CD14-positive monocyte (primary cell): ENCODE data around the gene KCNG1. TPM values are rescaled to one million over a fixed set of nuclear protein-coding genes. Genes with fewer than 3 reads are reported as not detected.

ENCODE experiments used
- DNase-seq, 3 donors: peaks; one replicate each; pipeline ENCODE4 v3.0.0-alpha.2; 2011 to 2022
- H2AFZ ChIP-seq: 2 replicates; pipeline ENCODE4 v1.6.0; 2012; ENCODE audit warnings: mild to moderate bottlenecking, low read depth, low read length, inconsistent platforms; ENCODE audit not compliant: insufficient read depth, poor library complexity, severe bottlenecking
- H3K27ac ChIP-seq, 2 donors: 1 replicate in 1 of 2; 2 replicates in 1 of 2; pipeline ENCODE4 v1.5.1; 2012 to 2013; ENCODE audit warnings: low read length in 2 of 2, control low read depth in 1 of 2, inconsistent platforms in 1 of 2, low read depth in 1 of 2, mild to moderate bottlenecking in 1 of 2
- H3K27me3 ChIP-seq, 2 donors: one replicate each; pipeline versions ENCODE4 v1.6.0 to v1.6.1; 2011 to 2013; ENCODE audit warnings: low read length in 2 of 2; ENCODE audit not compliant: control insufficient read depth in 2 of 2, insufficient read depth in 2 of 2
- H3K36me3 ChIP-seq, 2 donors: replicated peaks in 1 of 2; 1 replicate in 1 of 2; 2 replicates in 1 of 2; pipeline versions ENCODE4 v1.5.1 to v1.6.1; 2012 to 2013; ENCODE audit warnings: low read length in 2 of 2, control low read depth in 1 of 2, inconsistent platforms in 1 of 2, mild to moderate bottlenecking in 1 of 2; ENCODE audit not compliant: insufficient read depth in 2 of 2, control insufficient read depth in 1 of 2
- H3K4me1 ChIP-seq, 2 donors: 1 replicate in 1 of 2; 2 replicates in 1 of 2; pipeline versions ENCODE4 v1.5.1 to v1.6.1; 2012 to 2013; ENCODE audit warnings: low read length in 2 of 2, control low read depth in 1 of 2, inconsistent platforms in 1 of 2, mild to moderate bottlenecking in 1 of 2, moderate library complexity in 1 of 2; ENCODE audit not compliant: insufficient read depth in 2 of 2, control insufficient read depth in 1 of 2
- H3K4me2 ChIP-seq: replicated peaks from 2 replicates; pipeline ENCODE3; 2012; ENCODE audit warnings: low read length, moderate library complexity, mild to moderate bottlenecking; ENCODE audit not compliant: poor library complexity, severe bottlenecking; ENCODE audit errors: extremely low read depth
- H3K4me3 ChIP-seq, 3 experiments: fragments of 200-600 bp in 1 of 3; sonication (generic) in 1 of 3; replicated peaks in 1 of 3; 1 replicate in 2 of 3; 2 replicates in 1 of 3; pipeline ENCODE4 v1.5.1; 2011 to 2013; ENCODE audit warnings: low read length in 3 of 3, mild to moderate bottlenecking in 3 of 3, control low read depth in 2 of 3, low read depth in 2 of 3, inconsistent platforms in 1 of 3, moderate library complexity in 1 of 3
- H3K79me2 ChIP-seq: 2 replicates; pipeline ENCODE4 v1.6.0; 2012; ENCODE audit warnings: mild to moderate bottlenecking, control low read depth, inconsistent platforms, low read length, moderate library complexity; ENCODE audit not compliant: insufficient read depth
- H3K9ac ChIP-seq: 2 replicates; pipeline ENCODE4 v1.6.0; 2017; ENCODE audit warnings: low read length, mild to moderate bottlenecking; ENCODE audit not compliant: insufficient read depth, poor library complexity, severe bottlenecking
- H3K9me3 ChIP-seq, 2 donors: replicated peaks in 1 of 2; 1 replicate in 1 of 2; 2 replicates in 1 of 2; pipeline versions ENCODE4 v1.5.1 to v1.6.1; 2012 to 2013; ENCODE audit warnings: low read length in 2 of 2, control low read depth in 1 of 2; ENCODE audit not compliant: control insufficient read depth in 1 of 2, insufficient read depth in 1 of 2
- H4K20me1 ChIP-seq: 2 replicates; pipeline ENCODE4 v1.6.0; 2012; ENCODE audit warnings: mild to moderate bottlenecking, low read length, control low read depth, moderate library complexity; ENCODE audit not compliant: insufficient read depth
- H3K27ac Mint-ChIP-seq, 7 donors: one replicate each; pipeline ENCODE4 v1.8.0; 2020; ENCODE audit warnings: mild to moderate bottlenecking in 7 of 7, mixed read lengths in 7 of 7, moderate library complexity in 6 of 7, inconsistent platforms in 2 of 7
- H3K27me3 Mint-ChIP-seq, 3 donors: one replicate each; pipeline ENCODE4 v1.8.0; 2021 to 2022; ENCODE audit warnings: low read depth in 3 of 3, mild to moderate bottlenecking in 3 of 3, mixed read lengths in 3 of 3, moderate library complexity in 3 of 3, inconsistent platforms in 1 of 3
- H3K36me3 Mint-ChIP-seq, 2 donors: one replicate each; pipeline ENCODE4 v1.8.0; 2020; ENCODE audit warnings: mixed read lengths in 2 of 2, inconsistent platforms in 1 of 2, mild to moderate bottlenecking in 1 of 2
- H3K4me1 Mint-ChIP-seq: one replicate; pipeline ENCODE4 v1.8.0; 2020; ENCODE audit warnings: mild to moderate bottlenecking, mixed read lengths
- H3K4me3 Mint-ChIP-seq, 2 donors: one replicate each; pipeline ENCODE4 v1.8.0; 2020; ENCODE audit warnings: mild to moderate bottlenecking in 2 of 2, mixed read lengths in 2 of 2, moderate library complexity in 1 of 2
- H3K9me3 Mint-ChIP-seq, 7 donors: one replicate each; pipeline ENCODE4 v1.8.0; 2020 to 2022; ENCODE audit warnings: mixed read lengths in 7 of 7, mild to moderate bottlenecking in 6 of 7, moderate library complexity in 6 of 7, inconsistent platforms in 2 of 7
- CTCF ChIP-seq: fragments of 200-600 bp; IDR thresholded peaks from one replicate; pipeline ENCODE4 v1.8.0; 2022; ENCODE audit warnings: antibody characterized with exemption, mild to moderate bottlenecking
- WGBS: methylation state at CpG from one replicate; pipeline ENCODE4 v1.1.5; 2013; ENCODE audit warnings: missing lambda C conversion rate; ENCODE audit not compliant: insufficient coverage; 5-methylcytosine and 5-hydroxymethylcytosine counted together
- intact Hi-C, 2 donors: fragments of 100-400 bp; cut with micrococcal nuclease; formaldehyde crosslinking; loops; one replicate each; pipeline versions ENCODE4 v1.15.0 to v1.15.1; 2023
- polyA plus RNA-seq, 3 donors: library from polyadenylated mRNA; depleted of rRNA in 1 of 3; unstranded in 2 of 3; stranded (reverse) in 1 of 3; fragments of 300-500 nt in 2 of 3; fragments of >200 nt in 1 of 3; fragmentation: Illumina TruSeq in 2 of 3; gene quantifications; 1 replicate in 2 of 3; 2 replicates in 1 of 3; pipeline ENCODE4 v1.2.3, GENCODE V29; 2012 to 2021

The KCNG1 gene
- polyA plus RNA-seq, 3 donors, result 0.04 TPM; not detected in 2

- peaks cover 0 to 3% of the 10 kb centered on the region in 2 donors for H3K27me3 ChIP-seq
- H2AFZ ChIP-seq, result no peak overlapping the region
- H3K36me3 ChIP-seq, result no peaks in the 10 kb centered on the region
- H3K27ac ChIP-seq, result no peak overlapping the region
- no peak overlapping the region for H3K4me3 Mint-ChIP-seq
- H3K9ac ChIP-seq, result no peak overlapping the region
- H3K9me3 Mint-ChIP-seq, result no peaks in the 10 kb centered on the region
- H3K27me3 Mint-ChIP-seq, result peaks cover 7 to 21% (median 8%) of the 10 kb centered on the region in 3 donors
- no peaks in the 10 kb centered on the region for H3K9me3 ChIP-seq
- WGBS, result no CpG with 5 or more reads among the region's 3 CpGs
- no peak for DNase-seq
- H3K27ac Mint-ChIP-seq, result no peak overlapping the region
- no peaks in the 10 kb centered on the region for H3K4me1 Mint-ChIP-seq
- H3K4me2 ChIP-seq, result no peak overlapping the region
- intact Hi-C loops, result no loop called here
- H3K4me3 ChIP-seq, result no peak overlapping the region
- H3K79me2 ChIP-seq, result no peaks in the 10 kb centered on the region
- no peaks in the 10 kb centered on the region for H3K36me3 Mint-ChIP-seq
- H3K4me1 ChIP-seq, result no peaks in the 10 kb centered on the region
- TF ChIP-seq CTCF, result no peak
- no peaks in the 10 kb centered on the region for H4K20me1 ChIP-seq
These were observed 12.0 kb downstream of the KCNG1 start for GRCh38 chr20:51010932-51011331.

- H3K36me3 ChIP-seq, result no peaks in the 10 kb centered on the region
- H3K4me1 ChIP-seq, result no peaks in the 10 kb centered on the region
- no peak overlapping the region for H3K4me2 ChIP-seq
- H3K4me3 ChIP-seq, result no peak overlapping the region
- no peaks in the 10 kb centered on the region for H3K9me3 ChIP-seq
- no peak for DNase-seq
- H3K27ac Mint-ChIP-seq, result no peak overlapping the region
- H3K27me3 Mint-ChIP-seq, result peaks cover 8 to 22% (median 8%) of the 10 kb centered on the region in 3 donors
- no peaks in the 10 kb centered on the region for H4K20me1 ChIP-seq
- 88% methylated on average over 27 of the region's 33 CpGs for WGBS
- intact Hi-C loops, result no loop called here
- H3K27me3 ChIP-seq, result peaks cover 0 to 3% of the 10 kb centered on the region in 2 donors
- H2AFZ ChIP-seq, result no peak overlapping the region
- H3K4me1 Mint-ChIP-seq, result no peaks in the 10 kb centered on the region
- H3K9ac ChIP-seq, result no peak overlapping the region
- H3K9me3 Mint-ChIP-seq, result peaks cover 0 to 3% (median 0%) of the 10 kb centered on the region in 7 donors
- no peaks in the 10 kb centered on the region for H3K79me2 ChIP-seq
- H3K36me3 Mint-ChIP-seq, result no peaks in the 10 kb centered on the region
- TF ChIP-seq CTCF, result no peak
- H3K27ac ChIP-seq, result no peak overlapping the region
- H3K4me3 Mint-ChIP-seq, result no peak overlapping the region
These were observed 12.9 kb downstream of the KCNG1 start for GRCh38 chr20:51010043-51010365.
